SK-N-SH (cell line): ENCODE measurements around the gene BSN.

ENCODE experiments used
- ELF1 ChIP-seq: IDR thresholded peaks from 2 replicates; pipeline ENCODE4 v1.4.0; 2012
- EP300 ChIP-seq, 2 experiments: IDR thresholded peaks; 2 replicates each; pipeline versions ENCODE4 v1.4.0 to v1.6.1; 2012; ENCODE audit warnings: borderline replicate concordance in 1 of 2, low read depth in 1 of 2, low read length in 1 of 2
- EZH2phosphoT487 ChIP-seq: fragments of 200-600 bp; sonication (generic); IDR thresholded peaks from 2 replicates; pipeline ENCODE4 v1.6.1; 2017; ENCODE audit warnings: low read depth, mixed run types, mild to moderate bottlenecking, antibody characterized with exemption, moderate library complexity, borderline replicate concordance
- FOXM1 ChIP-seq: IDR thresholded peaks from 2 replicates; pipeline ENCODE4 v1.4.0; 2012; ENCODE audit warnings: low read depth, mild to moderate bottlenecking
- NFIC ChIP-seq: IDR thresholded peaks from 2 replicates; pipeline ENCODE4 v1.4.0; 2012; ENCODE audit warnings: borderline replicate concordance
- POLR2AphosphoS5 ChIP-seq: IDR thresholded peaks from 2 replicates; pipeline ENCODE4 v1.6.1; 2012; ENCODE audit warnings: low read depth, low read length
- RAD21 ChIP-seq: IDR thresholded peaks from 2 replicates; pipeline ENCODE4 v1.6.1; 2012; ENCODE audit warnings: mild to moderate bottlenecking, low read length
- YY1 ChIP-seq: IDR thresholded peaks from 2 replicates; pipeline ENCODE4 v1.4.0; 2012; ENCODE audit warnings: low read depth, mild to moderate bottlenecking
- TF ChIP-seq, protein P1 (sequence below): fragments of 200-600 bp; sonication (generic); IDR thresholded peaks from 2 replicates; pipeline ENCODE4 v1.6.1; 2017; ENCODE audit warnings: antibody characterized with exemption, mild to moderate bottlenecking, moderate library complexity
- TF ChIP-seq, protein P2 (sequence below): IDR thresholded peaks from 2 replicates; pipeline ENCODE4 v1.4.0; 2012; ENCODE audit warnings: low read depth, borderline replicate concordance
- TF ChIP-seq, protein P3 (sequence below): IDR thresholded peaks from 2 replicates; pipeline ENCODE4 v1.4.0; 2012; ENCODE audit warnings: low read depth

DNA sequence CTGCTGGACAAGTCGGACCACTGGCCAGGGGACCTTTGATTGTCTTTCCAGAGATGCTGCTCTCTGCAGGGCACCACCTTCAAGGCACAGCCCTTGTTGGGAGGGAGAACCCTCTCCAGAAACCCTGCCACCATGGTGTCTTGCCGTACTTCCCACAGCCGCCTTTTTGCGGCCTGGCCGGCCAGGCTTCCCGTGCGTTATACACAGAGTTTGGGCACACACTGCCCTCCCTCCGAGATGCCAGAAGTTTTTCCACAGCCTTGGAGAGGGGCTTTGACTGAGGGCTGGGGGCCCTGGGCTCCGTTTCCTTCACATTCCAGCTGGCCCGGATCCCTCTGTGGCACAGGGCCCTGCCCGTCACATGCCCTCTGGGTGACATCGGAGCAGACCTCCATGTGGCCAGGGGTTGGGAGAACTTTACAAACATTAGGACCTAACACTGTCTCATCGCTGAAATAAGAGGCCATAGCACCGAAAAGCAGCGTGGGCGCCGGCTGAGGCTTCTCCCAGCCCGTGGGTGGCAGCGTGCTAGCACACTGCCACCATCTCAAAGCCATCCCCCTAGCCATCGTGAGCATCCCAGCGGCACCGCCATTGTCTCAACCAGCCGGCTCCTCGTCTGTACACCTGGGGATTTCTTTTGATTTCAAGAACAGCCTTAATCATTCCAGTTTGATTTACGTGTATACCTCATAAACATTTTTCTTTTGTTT, 113.6 kb downstream of the BSN start:
- TF ChIP-seq, protein P1, sequence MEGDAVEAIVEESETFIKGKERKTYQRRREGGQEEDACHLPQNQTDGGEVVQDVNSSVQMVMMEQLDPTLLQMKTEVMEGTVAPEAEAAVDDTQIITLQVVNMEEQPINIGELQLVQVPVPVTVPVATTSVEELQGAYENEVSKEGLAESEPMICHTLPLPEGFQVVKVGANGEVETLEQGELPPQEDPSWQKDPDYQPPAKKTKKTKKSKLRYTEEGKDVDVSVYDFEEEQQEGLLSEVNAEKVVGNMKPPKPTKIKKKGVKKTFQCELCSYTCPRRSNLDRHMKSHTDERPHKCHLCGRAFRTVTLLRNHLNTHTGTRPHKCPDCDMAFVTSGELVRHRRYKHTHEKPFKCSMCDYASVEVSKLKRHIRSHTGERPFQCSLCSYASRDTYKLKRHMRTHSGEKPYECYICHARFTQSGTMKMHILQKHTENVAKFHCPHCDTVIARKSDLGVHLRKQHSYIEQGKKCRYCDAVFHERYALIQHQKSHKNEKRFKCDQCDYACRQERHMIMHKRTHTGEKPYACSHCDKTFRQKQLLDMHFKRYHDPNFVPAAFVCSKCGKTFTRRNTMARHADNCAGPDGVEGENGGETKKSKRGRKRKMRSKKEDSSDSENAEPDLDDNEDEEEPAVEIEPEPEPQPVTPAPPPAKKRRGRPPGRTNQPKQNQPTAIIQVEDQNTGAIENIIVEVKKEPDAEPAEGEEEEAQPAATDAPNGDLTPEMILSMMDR, result no peak
- TF ChIP-seq, protein P2, sequence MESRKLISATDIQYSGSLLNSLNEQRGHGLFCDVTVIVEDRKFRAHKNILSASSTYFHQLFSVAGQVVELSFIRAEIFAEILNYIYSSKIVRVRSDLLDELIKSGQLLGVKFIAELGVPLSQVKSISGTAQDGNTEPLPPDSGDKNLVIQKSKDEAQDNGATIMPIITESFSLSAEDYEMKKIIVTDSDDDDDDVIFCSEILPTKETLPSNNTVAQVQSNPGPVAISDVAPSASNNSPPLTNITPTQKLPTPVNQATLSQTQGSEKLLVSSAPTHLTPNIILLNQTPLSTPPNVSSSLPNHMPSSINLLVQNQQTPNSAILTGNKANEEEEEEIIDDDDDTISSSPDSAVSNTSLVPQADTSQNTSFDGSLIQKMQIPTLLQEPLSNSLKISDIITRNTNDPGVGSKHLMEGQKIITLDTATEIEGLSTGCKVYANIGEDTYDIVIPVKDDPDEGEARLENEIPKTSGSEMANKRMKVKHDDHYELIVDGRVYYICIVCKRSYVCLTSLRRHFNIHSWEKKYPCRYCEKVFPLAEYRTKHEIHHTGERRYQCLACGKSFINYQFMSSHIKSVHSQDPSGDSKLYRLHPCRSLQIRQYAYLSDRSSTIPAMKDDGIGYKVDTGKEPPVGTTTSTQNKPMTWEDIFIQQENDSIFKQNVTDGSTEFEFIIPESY, result no peak
- TF ChIP-seq EZH2phosphoT487 (no peak), EP300 (IDR thresholded peaks at IDR 0.05; ENCODE audit: borderline replicate concordance in 1 of 2, low read depth in 1 of 2, low read length in 1 of 2) (no peak), NFIC (no peak), ELF1 (no peak), POLR2AphosphoS5 (no peak), YY1 (no peak), FOXM1 (no peak), RAD21 (no peak)
- TF ChIP-seq, protein P3, sequence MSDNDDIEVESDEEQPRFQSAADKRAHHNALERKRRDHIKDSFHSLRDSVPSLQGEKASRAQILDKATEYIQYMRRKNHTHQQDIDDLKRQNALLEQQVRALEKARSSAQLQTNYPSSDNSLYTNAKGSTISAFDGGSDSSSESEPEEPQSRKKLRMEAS, result no peak
